NT2/D1 (cell line): ENCODE data around the gene LCTL.

Experiments
- DNase-seq: peaks from one replicate; pipeline ENCODE4 v3.0.0-alpha.2; 2011; ENCODE audit warnings: low read depth, low spot score
- H3K27me3 ChIP-seq: 2 replicates; pipeline ENCODE4 v1.6.0; 2011; ENCODE audit warnings: mild to moderate bottlenecking; ENCODE audit not compliant: insufficient read length, insufficient read depth
- H3K36me3 ChIP-seq: 2 replicates; pipeline ENCODE4 v1.6.1; 2011; ENCODE audit warnings: mild to moderate bottlenecking, low read length, mixed read lengths; ENCODE audit not compliant: insufficient read depth, insufficient read length
- H3K4me1 ChIP-seq: 2 replicates; pipeline ENCODE4 v1.5.1; 2011; ENCODE audit not compliant: insufficient read depth, insufficient read length
- H3K4me3 ChIP-seq: 2 replicates; pipeline ENCODE4 v1.5.1; 2011; ENCODE audit warnings: low read depth; ENCODE audit not compliant: insufficient read length
- H3K9ac ChIP-seq: 2 replicates; pipeline ENCODE4 v1.6.0; 2011; ENCODE audit warnings: low read depth; ENCODE audit not compliant: insufficient read length
- H3K9me3 ChIP-seq: 2 replicates; pipeline ENCODE4 v1.5.1; 2011; ENCODE audit warnings: mild to moderate bottlenecking, low read length; ENCODE audit not compliant: insufficient read depth
- SUZ12 ChIP-seq: IDR thresholded peaks from 2 replicates; pipeline ENCODE4 v1.6.1; 2011; ENCODE audit not compliant: insufficient read length, insufficient read depth; ENCODE audit errors: extremely low read depth
- YY1 ChIP-seq: IDR thresholded peaks from 2 replicates; pipeline ENCODE4 v1.6.1; 2011; ENCODE audit not compliant: insufficient read length, insufficient read depth
- ZNF274 ChIP-seq: IDR thresholded peaks from 2 replicates; pipeline ENCODE4 v1.6.1; 2011; ENCODE audit warnings: mild to moderate bottlenecking, low read depth, low read length

LCTL gene

DNA sequence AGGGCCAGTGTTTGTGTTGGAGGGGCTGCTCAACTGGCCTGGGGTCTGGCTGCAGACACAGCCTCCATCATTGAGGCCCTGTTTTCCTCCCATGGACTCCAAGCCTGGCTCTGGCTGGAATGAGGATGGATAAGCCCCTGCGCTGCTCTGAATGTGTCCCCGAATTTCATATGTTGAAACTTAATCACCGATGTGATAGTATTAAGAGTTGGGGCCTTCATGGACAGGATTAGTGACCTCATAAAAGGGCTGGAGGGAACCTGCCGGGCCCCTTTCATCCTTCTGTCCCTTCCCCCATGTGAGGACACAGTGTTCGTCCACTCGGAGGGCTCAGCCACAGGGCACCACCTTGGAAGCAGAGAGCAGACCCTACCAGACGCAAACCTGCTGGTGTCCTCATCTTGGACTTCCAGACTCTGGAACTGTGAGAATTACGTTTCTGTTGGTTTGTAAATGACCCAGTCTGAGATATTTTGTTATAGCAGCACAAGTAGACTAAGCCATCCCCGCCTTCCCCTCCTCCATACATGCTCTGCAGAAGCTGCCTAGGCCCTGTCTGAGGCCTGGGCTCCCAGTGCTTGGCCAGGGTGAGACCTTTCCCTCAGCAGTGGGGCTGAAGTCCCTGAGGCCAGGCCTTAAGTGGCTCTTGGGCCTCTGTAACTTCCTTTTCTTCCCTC is 3.8 kb upstream of the LCTL start:
- no peak for DNase-seq
- no peak for TF ChIP-seq YY1
- TF ChIP-seq ZNF274: no peak
- no peak for TF ChIP-seq SUZ12
- H3K9ac ChIP-seq: peak overlapping the region; percentile 17
- H3K36me3 ChIP-seq: no peaks in the 10 kb centered on the region
- H3K27me3 ChIP-seq: no peaks in the 10 kb centered on the region
- H3K9me3 ChIP-seq: no peaks in the 10 kb centered on the region
- H3K4me3 ChIP-seq: no peak overlapping the region
- H3K4me1 ChIP-seq: peaks cover 12% of the 10 kb centered on the region

- Histone ChIP-seq H3K4me3 (no peak overlapping the region), H3K27me3 (no peaks in the 10 kb centered on the region), H3K9ac (no peak overlapping the region), H3K36me3 (peaks cover 11% of the 10 kb centered on the region), H3K9me3 (no peaks in the 10 kb centered on the region), H3K4me1 (peaks cover 16% of the 10 kb centered on the region)
- TF ChIP-seq ZNF274 (no peak), SUZ12 (no peak), YY1 (no peak)
- DNase-seq: no peak
These were observed 2.1 kb upstream of the LCTL start for GRCh38 chr15:66567897-66568296.

GRCh38 chr15:66566963-66567531 is 1.2 kb upstream of the LCTL start:
- Histone ChIP-seq H3K4me1 (peaks cover 16% of the 10 kb centered on the region), H3K4me3 (no peak overlapping the region), H3K36me3 (peaks cover 11% of the 10 kb centered on the region), H3K27me3 (no peaks in the 10 kb centered on the region), H3K9me3 (no peaks in the 10 kb centered on the region), H3K9ac (no peak overlapping the region)
- peak; percentile 81 for DNase-seq
- TF ChIP-seq SUZ12: no peak
- TF ChIP-seq YY1: no peak
- no peak for TF ChIP-seq ZNF274

- TF ChIP-seq ZNF274 (no peak), YY1 (no peak), SUZ12 (no peak)
- peak overlapping the region; percentile 90 for H3K9ac ChIP-seq
- H3K4me1 ChIP-seq: peaks cover 16% of the 10 kb centered on the region
- no peak for DNase-seq
- peak overlapping the region; percentile 52 for H3K4me3 ChIP-seq
- no peaks in the 10 kb centered on the region for H3K27me3 ChIP-seq
- no peaks in the 10 kb centered on the region for H3K9me3 ChIP-seq
- H3K36me3 ChIP-seq: peaks cover 28% of the 10 kb centered on the region
These were observed 607 bp downstream of the LCTL start for GRCh38 chr15:66565141-66565641.

DNA sequence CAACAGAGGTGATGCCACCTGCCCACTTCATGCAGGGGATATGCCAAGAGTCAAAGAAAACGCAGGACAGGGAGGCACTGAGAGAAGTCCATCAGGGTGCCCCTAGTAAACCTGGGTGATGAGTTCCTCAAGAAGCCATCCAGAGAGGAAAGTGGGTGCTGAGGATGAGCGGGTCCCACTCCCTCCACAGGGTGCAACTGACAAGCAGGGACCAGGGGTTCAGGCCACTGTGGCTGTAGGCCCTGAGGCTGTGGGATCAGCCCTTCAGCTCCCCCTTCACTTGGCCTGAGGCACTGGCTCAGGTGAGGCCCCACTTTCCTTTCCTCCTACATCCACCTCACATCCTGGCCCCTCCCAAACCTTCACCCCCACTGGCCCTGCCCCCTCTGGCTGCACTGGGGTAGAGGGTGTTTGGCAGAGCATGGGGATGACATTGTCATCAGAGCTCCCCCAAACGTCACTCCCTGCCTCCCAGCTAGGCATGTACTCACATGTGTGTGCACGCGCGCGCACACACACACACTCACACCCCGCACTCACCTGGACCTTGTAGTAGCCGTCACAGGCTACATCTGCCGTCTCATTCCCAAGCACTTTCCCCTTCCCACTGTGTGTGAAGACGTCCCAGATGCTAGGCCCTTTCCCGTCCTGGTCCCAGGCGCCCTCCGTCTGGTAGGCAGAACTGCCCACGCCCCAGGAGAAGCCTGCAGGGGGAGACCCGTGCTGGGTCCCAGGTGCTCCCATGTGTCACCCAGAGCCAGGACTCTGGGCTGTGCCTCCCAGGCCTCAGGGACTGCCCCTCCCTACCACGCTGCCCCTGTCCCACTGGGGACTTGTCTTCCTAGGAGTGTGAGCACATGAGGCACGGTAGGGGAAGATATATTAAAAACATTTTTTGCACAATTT is 1.4 kb downstream of the LCTL start:
- Histone ChIP-seq H3K4me1 (peaks cover 15% of the 10 kb centered on the region), H3K4me3 (no peak overlapping the region), H3K9me3 (no peaks in the 10 kb centered on the region), H3K27me3 (no peaks in the 10 kb centered on the region), H3K9ac (peak overlapping the region; percentile 54), H3K36me3 (peaks cover 31% of the 10 kb centered on the region)
- no peak for TF ChIP-seq YY1
- no peak for DNase-seq

GRCh38 chr15:66563566-66564110 is 2.2 kb downstream of the LCTL start:
- H3K4me1 ChIP-seq: peaks cover 15% of the 10 kb centered on the region
- no peak overlapping the region for H3K4me3 ChIP-seq
- DNase-seq: no peak
- peaks cover 31% of the 10 kb centered on the region for H3K36me3 ChIP-seq
- no peaks in the 10 kb centered on the region for H3K27me3 ChIP-seq
- no peak overlapping the region for H3K9ac ChIP-seq
- no peak for TF ChIP-seq ZNF274
- no peak for TF ChIP-seq SUZ12
- no peak for TF ChIP-seq YY1
- no peaks in the 10 kb centered on the region for H3K9me3 ChIP-seq

- TF ChIP-seq SUZ12 (no peak), YY1 (no peak), ZNF274 (no peak)
- peaks cover 15% of the 10 kb centered on the region for H3K4me1 ChIP-seq
- no peak overlapping the region for H3K9ac ChIP-seq
- peaks cover 34% of the 10 kb centered on the region for H3K36me3 ChIP-seq
- no peaks in the 10 kb centered on the region for H3K27me3 ChIP-seq
- no peaks in the 10 kb centered on the region for H3K9me3 ChIP-seq
- H3K4me3 ChIP-seq: no peak overlapping the region
- DNase-seq: no peak
These were observed 2.7 kb downstream of the LCTL start for GRCh38 chr15:66563126-66563525.
